HepG2 (cell line): ENCODE measurements around the gene PCLO. TPM values are rescaled to one million over a fixed set of nuclear protein-coding genes. Genes with fewer than 3 reads are reported as not detected.

Experiments used
- ATF1 ChIP-seq: IDR thresholded peaks from 2 replicates; pipeline ENCODE4 v1.6.1; 2016; ENCODE audit warnings: mild to moderate bottlenecking, control low read depth
- CEBPB ChIP-seq: IDR thresholded peaks from 2 replicates; pipeline ENCODE4 v1.6.1; 2011; ENCODE audit warnings: low read depth, low read length, improper control_type of control experiment, borderline replicate concordance
- HDAC6 ChIP-seq: fragments of 200-600 bp; sonication (generic); IDR thresholded peaks from 2 replicates; pipeline ENCODE4 v1.7.0; 2017; ENCODE audit warnings: mild to moderate bottlenecking, antibody characterized with exemption, low read length, low read depth
- HNRNPH1 ChIP-seq: fragments of 200-400 bp; formaldehyde crosslinking; optimal IDR thresholded peaks from 2 replicates; pipeline ENCODE3; 2017; ENCODE audit warnings: mild to moderate bottlenecking, low read depth, low read length
- HNRNPL ChIP-seq: fragments of 200-400 bp; formaldehyde crosslinking; IDR thresholded peaks from 2 replicates; pipeline ENCODE4 v1.6.1; 2017; ENCODE audit warnings: mild to moderate bottlenecking, low read depth, low read length
- MBNL3 ChIP-seq: fragments of 250-450 bp; sonication (Bioruptor Pico); conservative IDR thresholded peaks from 2 replicates; pipeline ENCODE4 v1.8.0; 2022; ENCODE audit warnings: mild to moderate bottlenecking, inconsistent platforms
- RORA ChIP-seq: sonication (generic); formaldehyde crosslinking; IDR thresholded peaks from 2 replicates; pipeline ENCODE4 v1.5.0; 2020; ENCODE audit warnings: mild to moderate bottlenecking, missing genetic modification reagents, moderate library complexity
- ZNF598 ChIP-seq: sonication (generic); formaldehyde crosslinking; IDR thresholded peaks from 2 replicates; pipeline ENCODE4 v1.5.1; 2020; ENCODE audit warnings: mild to moderate bottlenecking, missing genetic modification reagents, borderline replicate concordance
- polyA plus RNA-seq, 8 experiments: library from polyadenylated mRNA; depleted of rRNA in 3 of 8; stranded (reverse) in 7 of 8; unstranded in 1 of 8; fragments of >200 nt; fragmentation: Illumina TruSeq in 4 of 8; extraction: Trizol in 4 of 8; gene quantifications; 2 replicates each; pipeline versions ENCODE4 v1.2.1 to v1.2.3, GENCODE V29; 2011 to 2016; ENCODE audit warnings: low read depth in 4 of 8, missing spikeins in 1 of 8, mixed read lengths in 1 of 8; ENCODE audit not compliant: insufficient read depth in 1 of 8
- total RNA-seq, 5 experiments: library from RNA; depleted of rRNA; stranded (reverse); fragments of >200 nt; fragmentation: Illumina TruSeq; extraction: Trizol; gene quantifications; 2 replicates each; pipeline ENCODE4 v1.2.3, GENCODE V29; 2016; ENCODE audit warnings: low read depth in 1 of 5
- TF ChIP-seq, protein P1 (sequence below): sonication (generic); formaldehyde crosslinking; IDR thresholded peaks from 2 replicates; pipeline ENCODE4 v1.4.0; 2020; ENCODE audit warnings: missing genetic modification reagents
- TF ChIP-seq, protein P2 (sequence below): sonication (generic); formaldehyde crosslinking; IDR thresholded peaks from 2 replicates; pipeline ENCODE4 v1.5.0; 2020; ENCODE audit warnings: missing genetic modification reagents
- TF ChIP-seq, protein P3 (sequence below): sonication (generic); formaldehyde crosslinking; IDR thresholded peaks from 2 replicates; pipeline ENCODE4 v1.4.0; 2020; ENCODE audit warnings: missing genetic modification reagents, mild to moderate bottlenecking, borderline replicate concordance
- TF ChIP-seq, protein P4 (sequence below): sonication (generic); formaldehyde crosslinking; IDR thresholded peaks from 2 replicates; pipeline ENCODE4 v1.4.0; 2020; ENCODE audit warnings: missing genetic modification reagents
- TF ChIP-seq, protein P5 (sequence below): sonication (generic); formaldehyde crosslinking; IDR thresholded peaks from 2 replicates; pipeline ENCODE4 v1.4.0; 2020; ENCODE audit warnings: missing genetic modification reagents
- TF ChIP-seq, protein P6 (sequence below): sonication (generic); formaldehyde crosslinking; IDR thresholded peaks from 2 replicates; pipeline ENCODE4 v1.8.1; 2023; ENCODE audit warnings: mild to moderate bottlenecking, moderate library complexity, missing genetic modification reagents

The PCLO gene
- total and polyA plus RNA-seq, 2 of the 13 experiments (the other 11 are each of a cell fraction or from before 2014, with no cell fraction given), result 0.07 to 0.29 TPM

DNA sequence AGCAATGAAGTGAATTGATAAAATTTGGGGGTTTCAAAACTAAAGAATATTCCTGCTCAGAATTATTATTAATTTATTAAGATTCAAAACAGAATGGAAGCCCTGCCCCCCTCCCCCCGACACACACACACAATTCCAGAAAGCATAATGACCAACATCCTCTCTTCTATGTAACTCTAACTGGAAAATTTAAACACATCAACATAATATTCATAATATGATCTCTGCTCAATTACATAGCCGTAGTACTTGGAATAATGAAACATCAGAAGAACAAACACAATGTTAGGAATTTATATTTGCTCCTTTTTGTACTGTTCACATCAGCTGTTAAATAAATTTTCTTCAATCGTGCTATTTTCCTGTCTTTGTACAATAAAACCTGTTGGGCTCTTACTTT, 20.8 kb downstream of the PCLO start (continued):
- TF ChIP-seq, protein P1, sequence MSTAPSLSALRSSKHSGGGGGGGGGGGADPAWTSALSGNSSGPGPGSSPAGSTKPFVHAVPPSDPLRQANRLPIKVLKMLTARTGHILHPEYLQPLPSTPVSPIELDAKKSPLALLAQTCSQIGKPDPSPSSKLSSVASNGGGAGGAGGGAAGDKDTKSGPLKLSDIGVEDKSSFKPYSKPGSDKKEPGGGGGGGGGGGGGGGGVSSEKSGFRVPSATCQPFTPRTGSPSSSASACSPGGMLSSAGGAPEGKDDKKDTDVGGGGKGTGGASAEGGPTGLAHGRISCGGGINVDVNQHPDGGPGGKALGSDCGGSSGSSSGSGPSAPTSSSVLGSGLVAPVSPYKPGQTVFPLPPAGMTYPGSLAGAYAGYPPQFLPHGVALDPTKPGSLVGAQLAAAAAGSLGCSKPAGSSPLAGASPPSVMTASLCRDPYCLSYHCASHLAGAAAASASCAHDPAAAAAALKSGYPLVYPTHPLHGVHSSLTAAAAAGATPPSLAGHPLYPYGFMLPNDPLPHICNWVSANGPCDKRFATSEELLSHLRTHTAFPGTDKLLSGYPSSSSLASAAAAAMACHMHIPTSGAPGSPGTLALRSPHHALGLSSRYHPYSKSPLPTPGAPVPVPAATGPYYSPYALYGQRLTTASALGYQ (CRISPR knock-in tag), result no peak
- TF ChIP-seq, protein P2, sequence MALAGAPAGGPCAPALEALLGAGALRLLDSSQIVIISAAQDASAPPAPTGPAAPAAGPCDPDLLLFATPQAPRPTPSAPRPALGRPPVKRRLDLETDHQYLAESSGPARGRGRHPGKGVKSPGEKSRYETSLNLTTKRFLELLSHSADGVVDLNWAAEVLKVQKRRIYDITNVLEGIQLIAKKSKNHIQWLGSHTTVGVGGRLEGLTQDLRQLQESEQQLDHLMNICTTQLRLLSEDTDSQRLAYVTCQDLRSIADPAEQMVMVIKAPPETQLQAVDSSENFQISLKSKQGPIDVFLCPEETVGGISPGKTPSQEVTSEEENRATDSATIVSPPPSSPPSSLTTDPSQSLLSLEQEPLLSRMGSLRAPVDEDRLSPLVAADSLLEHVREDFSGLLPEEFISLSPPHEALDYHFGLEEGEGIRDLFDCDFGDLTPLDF, result no peak
- TF ChIP-seq, protein P3, sequence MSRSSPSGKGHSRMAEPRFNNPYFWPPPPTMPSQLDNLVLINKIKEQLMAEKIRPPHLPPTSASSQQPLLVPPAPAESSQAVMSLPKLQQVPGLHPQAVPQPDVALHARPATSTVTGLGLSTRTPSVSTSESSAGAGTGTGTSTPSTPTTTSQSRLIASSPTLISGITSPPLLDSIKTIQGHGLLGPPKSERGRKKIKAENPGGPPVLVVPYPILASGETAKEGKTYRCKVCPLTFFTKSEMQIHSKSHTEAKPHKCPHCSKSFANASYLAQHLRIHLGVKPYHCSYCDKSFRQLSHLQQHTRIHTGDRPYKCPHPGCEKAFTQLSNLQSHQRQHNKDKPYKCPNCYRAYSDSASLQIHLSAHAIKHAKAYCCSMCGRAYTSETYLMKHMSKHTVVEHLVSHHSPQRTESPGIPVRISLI (CRISPR knock-in tag), result no peak
- TF ChIP-seq CEBPB, result no peak
- TF ChIP-seq RORA (CRISPR knock-in tag), result no peak
- TF ChIP-seq HDAC6, result no peak
- TF ChIP-seq, protein P4, sequence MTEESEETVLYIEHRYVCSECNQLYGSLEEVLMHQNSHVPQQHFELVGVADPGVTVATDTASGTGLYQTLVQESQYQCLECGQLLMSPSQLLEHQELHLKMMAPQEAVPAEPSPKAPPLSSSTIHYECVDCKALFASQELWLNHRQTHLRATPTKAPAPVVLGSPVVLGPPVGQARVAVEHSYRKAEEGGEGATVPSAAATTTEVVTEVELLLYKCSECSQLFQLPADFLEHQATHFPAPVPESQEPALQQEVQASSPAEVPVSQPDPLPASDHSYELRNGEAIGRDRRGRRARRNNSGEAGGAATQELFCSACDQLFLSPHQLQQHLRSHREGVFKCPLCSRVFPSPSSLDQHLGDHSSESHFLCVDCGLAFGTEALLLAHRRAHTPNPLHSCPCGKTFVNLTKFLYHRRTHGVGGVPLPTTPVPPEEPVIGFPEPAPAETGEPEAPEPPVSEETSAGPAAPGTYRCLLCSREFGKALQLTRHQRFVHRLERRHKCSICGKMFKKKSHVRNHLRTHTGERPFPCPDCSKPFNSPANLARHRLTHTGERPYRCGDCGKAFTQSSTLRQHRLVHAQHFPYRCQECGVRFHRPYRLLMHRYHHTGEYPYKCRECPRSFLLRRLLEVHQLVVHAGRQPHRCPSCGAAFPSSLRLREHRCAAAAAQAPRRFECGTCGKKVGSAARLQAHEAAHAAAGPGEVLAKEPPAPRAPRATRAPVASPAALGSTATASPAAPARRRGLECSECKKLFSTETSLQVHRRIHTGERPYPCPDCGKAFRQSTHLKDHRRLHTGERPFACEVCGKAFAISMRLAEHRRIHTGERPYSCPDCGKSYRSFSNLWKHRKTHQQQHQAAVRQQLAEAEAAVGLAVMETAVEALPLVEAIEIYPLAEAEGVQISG (CRISPR knock-in tag), result no peak
- TF ChIP-seq ATF1 (CRISPR knock-in tag), result no peak
- no peak for TF ChIP-seq ZNF598
- TF ChIP-seq, protein P5, sequence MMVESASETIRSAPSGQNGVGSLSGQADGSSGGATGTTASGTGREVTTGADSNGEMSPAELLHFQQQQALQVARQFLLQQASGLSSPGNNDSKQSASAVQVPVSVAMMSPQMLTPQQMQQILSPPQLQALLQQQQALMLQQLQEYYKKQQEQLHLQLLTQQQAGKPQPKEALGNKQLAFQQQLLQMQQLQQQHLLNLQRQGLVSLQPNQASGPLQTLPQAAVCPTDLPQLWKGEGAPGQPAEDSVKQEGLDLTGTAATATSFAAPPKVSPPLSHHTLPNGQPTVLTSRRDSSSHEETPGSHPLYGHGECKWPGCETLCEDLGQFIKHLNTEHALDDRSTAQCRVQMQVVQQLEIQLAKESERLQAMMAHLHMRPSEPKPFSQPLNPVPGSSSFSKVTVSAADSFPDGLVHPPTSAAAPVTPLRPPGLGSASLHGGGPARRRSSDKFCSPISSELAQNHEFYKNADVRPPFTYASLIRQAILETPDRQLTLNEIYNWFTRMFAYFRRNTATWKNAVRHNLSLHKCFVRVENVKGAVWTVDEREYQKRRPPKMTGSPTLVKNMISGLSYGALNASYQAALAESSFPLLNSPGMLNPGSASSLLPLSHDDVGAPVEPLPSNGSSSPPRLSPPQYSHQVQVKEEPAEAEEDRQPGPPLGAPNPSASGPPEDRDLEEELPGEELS (CRISPR knock-in tag), result no peak
- TF ChIP-seq HNRNPH1, result no peak
- TF ChIP-seq, protein P6, sequence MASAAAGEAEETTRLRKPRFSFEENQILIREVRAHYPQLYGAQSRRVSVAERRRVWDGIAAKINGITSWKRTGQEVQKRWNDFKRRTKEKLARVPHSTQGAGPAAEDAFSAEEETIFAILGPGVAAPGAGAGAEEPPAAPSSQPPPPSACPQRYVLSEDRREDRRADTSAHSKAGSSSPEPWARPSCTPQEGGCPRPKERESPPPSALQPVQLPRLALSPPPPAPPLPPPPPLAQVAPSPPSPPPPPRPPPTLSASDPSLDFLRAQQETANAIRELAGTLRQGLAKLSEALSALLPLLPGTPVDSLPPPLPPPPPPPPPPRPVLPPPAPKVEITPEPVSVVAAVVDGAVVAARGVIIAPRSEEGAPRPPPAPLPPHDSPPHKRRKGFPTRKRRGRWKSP (CRISPR knock-in tag), result no peak
- no peak for TF ChIP-seq MBNL3
- TF ChIP-seq HNRNPL, result no peak
